ENCODE measurements around the gene FAM241A.
"Not testable (repeated sequence)": the region's sequence is repeated elsewhere in the genome, so short reads cannot be mapped to it uniquely, and the experiment has no call there.

FAM241A gene

DNA sequence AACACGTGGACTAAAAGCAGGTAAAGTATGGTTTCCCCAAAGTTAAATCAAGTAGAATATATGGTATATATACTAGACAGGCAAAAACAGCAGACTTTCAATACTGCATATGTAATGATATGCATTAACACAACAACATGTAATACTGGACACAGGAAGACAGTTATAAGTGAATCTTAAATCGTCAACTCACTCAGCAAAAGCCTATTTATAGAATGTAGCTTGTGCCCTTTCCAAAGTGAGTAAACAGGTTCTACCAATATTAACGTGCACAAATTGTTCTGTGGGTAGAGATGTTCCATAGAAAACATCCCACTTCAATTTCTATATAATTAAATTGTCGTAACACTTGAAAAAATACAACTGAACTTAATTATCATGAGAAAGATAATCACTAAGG, 30.6 kb downstream of the FAM241A start:
- DNase-seq: no peak

DNA sequence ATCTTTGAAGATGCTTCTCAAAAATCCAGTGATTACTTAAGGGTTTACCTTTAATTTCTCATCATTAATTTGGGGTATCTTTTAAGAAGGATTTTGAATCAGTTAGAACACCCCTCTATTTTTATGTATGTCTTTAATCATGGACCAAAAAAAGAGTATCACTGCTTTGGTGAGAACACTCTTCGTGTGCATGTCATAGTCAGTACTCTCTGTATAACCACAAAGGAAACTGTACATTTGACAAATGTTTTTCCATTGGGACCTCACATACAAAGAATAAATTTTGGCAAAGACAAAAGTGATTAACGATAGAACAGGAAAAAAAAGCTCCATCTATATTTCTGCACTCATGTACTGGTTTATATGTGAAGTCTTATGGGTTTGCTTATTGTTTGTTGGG, 31.3 kb downstream of the FAM241A start:
- DNase-seq: no peak

DNA sequence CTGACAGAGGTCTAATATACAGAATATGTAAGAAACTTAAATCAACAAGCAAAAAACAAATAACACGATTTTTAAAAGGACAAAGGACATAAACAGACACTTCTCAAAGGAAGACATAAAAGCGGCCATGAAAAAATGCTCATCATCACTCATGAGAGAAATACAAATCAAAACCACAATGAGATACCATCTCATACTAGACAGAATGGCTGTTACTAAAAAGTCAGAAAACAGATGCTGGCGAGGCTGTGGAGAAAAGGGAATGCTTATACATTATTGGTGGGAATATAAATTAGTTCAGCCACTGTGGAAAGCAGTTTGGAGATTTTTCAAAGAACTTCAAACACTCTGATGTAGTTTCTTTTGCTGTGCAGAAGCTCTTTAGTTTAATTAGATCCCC, 33.5 kb downstream of the FAM241A start:
- DNase-seq: not testable (repeated sequence)

DNA sequence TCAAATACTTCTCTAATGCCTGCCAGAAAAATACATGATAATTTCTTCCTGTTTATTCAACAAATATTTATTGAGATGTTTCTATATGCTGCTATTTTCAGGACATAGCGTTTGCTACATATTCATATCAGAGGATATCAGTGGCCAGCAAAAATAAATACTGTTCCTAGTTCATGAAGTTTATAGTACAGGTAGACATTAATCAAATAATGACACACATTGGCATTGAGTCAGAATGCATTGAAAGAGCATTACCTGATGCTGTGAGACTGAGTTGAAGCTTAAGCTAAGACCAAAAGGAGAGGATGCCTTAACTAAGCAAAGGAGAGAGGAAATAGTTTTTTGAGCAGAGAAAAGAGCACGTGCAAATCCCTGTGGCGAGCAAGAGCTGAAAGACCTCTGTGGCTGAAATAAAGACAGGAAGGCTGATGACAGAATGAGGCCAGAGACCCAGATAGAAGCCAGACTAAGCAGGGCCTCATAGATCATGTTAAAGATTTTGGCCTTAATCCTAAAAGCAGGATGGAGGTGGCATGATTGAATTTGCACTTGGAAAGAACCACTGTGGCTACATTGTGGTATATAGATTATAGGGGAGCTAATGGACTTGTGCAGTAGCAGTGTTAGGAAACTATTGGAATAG, 36.2 kb downstream of the FAM241A start:
- DNase-seq: no peak

DNA sequence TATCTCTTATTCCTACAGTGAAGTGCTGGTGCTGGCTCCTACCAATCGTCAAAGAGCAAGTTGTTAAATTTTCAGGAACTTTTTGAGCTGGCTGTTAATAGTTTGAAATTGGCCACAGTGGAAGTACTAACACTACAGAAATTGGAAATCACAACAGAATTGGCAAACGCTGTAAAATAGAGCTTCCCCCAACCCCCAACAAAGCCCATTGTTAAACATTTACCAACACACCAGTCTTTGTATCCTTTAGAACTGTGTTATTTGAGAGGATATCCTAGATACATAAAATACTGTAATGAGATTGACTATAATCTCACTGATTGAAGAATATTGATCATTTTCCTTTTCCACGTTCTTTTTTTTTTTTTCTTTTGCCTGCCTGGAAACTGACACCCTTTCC, 37.4 kb downstream of the FAM241A start:
- DNase-seq: no peak

DNA sequence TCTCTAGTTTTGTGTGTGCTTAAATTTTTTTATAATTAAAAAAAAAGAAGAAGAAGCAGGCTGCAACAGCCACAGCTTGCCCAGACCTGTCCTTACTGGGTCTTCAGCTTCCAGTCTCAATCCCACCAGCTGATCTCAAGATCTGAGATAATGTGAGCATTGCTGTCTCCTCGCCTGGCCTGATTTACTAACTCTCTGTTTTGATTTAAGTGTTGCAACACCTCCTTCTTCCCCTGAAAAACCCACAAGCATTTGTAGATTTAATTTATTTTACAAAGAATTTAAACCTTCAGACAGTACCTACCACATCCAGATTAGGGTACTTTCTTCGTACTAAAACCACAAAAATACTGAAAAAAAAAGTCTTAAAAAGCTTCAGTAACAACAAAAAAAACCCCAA, 38.0 kb downstream of the FAM241A start:
- peak; percentile 4 for DNase-seq

DNA sequence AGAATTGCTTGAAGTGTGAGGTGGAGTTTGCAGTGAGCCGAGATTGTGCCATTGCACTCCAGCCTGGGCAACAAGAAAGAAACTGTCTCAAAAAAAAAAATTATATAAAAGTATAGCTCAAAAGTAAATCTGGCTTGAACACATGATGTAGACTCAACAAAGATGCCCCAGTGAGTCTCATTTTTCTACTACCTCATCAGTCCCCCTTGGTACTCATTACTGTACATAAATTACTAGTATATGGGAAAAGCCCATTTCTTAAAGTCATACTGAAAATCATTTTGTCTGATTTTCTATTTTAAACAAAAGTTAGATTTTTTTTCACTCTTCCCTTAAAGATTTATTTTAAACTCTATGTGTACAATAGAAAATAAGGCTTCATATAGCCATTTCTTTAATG, 39.2 kb downstream of the FAM241A start:
- no peak for DNase-seq

DNA sequence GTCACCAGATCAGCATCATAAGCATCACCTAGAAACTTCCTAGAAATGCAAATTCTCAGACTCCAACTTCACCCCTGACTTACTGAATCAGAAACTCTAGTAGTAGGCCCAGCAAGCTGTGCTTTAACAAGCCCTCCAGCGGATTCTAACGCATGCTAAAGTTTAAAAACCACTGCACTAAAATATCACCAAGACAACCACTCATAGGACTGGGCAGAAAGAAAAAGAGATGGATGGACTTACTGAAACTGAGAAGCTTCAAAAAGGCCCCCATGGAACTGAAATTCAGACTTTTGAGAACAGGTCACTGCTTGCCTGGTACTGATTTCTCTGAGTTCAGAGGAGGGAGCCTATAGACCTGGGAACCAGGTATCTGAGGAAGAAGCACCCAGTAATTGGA, 40.1 kb downstream of the FAM241A start:
- no peak for DNase-seq

DNA sequence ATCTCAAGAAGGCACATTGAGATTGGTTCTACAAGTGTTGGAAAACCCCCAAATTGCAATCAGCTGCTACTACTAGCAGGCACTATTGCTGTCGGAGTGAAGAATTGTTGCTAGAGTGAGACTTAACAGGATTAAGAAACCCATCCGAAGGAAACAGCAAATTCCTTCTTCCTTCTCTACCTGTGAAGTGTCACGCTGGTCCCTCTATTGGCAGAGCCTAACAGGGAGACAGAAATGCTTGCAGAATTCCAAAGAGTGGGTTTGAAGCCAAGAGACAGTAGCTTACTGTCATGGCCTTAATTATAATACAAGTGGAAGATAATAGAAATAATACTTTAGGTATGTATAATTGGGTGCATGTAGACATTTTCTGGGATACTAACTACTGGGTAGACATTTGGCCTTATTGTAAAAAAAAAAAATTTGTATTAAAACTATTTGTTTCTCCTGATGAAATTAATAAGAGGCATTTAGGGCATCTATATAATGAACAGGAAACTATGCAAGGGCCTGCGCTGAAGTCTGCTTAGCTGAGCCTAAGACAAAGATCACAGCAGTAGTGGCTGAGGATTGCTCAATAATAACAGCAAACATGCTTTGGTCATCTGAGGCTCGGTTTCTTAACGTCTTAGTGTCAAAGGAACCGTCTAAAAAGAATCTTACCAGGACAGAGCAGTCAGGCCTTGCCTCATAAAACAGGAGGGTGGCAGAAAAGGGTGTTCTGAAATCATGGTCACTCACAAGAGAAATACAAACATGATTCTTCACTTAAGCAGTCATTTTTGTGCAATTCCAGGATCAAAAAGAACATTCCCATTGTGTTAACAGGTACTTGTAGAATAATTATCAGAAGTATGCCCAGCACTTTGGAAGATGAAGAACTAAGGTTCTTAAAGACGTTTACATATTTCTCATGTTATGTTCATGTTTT, 40.8 kb downstream of the FAM241A start:
- peak; percentile 79 for DNase-seq

DNA sequence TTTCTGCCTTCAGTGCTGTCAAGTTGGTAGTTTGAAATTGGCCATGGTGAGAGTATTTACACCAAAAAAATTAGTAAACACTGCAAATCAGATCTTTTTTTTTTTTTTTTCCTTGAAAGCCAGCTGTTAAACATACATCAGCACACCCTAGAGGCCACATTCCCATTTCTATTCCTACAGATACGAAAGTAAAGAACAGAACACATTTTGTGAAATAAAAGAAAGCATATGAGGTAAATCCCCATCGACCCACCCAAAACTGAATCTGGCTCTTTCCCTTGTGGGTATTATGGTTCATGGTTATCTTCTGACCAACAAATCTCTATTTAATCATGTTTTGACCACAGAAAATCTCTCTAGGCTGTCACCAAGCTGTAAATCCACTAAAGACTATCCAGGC, 44.5 kb downstream of the FAM241A start:
- DNase-seq: no peak

DNA sequence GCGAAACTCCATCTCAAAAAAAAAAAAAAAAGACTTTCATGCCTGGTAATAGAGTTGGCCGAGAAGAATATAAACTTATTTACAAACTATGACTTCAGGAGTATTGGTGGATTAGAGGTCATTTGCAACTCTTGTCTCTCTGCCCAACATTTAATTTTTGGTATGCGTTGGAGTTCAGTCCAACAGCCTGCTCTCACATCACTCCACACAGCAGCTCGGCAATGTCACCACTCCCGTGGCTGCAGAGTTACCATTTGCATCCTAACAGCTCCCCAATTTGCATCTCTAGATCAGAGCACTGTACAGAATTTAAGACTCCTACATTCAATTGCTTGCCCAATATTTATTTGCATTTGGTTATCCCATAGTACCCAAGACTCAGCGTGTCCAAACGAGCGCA, 45.4 kb downstream of the FAM241A start:
- DNase-seq: no peak

DNA sequence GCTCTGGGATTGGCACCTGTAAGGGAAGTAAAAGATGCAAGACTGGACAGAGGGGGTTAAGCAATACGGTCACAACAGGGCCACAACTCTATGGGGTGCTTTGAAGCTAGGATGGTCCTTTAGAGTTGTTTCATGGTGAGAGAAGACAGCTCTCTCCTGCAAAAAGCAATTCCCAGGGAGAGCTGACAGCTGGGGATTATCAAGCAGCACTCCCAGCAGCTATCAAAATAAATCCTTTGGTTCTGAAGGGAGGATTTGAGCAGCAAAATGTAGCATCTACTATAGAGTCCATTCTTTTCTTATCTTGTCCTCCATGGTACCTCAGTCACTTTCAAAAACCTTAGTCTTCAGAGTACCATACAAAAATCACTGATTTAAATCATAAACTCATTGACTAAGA, 51.2 kb downstream of the FAM241A start:
- no peak for DNase-seq

DNA sequence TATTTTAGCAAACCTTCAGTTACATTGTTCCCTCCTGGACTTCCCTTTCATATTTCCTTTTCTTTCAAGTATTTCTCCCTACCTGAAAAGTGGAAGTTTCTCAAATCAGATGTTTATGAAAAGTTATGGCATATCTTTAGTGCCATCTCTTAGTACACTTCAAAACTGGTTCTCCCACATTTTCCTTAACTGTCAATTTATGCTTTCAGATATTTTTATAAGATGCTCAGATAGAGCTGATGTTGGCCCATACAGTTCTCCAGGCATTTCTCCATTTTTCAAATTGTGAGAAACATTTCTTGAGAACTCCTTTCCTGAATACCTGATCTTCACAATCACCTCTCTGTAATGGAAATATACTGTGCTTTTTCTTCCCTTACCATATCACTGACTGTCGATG, 53.8 kb downstream of the FAM241A start:
- DNase-seq: no peak

DNA sequence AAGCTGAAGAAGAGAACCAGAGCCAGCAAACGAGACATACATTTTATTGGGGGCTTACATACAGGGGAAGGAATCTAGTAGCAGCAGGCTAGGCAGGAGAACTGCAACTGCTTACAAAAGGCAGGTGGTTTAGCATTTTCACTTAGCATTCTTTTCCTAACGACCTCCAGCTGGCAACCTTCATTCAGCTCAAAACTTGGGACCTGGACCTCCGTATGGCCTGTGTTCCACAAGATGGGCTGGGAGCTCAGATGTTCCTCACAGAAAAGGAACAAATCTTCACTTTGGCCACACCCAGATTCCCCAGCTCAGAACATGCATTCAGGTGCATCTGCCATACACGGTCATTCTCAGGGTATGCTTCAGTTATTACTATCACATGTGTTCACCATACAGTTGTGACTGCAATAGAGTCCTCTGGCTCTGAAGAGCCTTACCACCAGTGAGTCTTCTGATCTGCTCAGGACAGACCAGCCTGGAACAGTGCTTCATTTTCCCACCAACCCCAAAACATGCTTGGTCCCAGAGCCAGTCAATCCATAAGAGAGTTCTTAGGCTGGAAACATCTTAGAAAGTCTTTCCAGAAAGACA, 56.8 kb downstream of the FAM241A start:
- no peak for DNase-seq

DNA sequence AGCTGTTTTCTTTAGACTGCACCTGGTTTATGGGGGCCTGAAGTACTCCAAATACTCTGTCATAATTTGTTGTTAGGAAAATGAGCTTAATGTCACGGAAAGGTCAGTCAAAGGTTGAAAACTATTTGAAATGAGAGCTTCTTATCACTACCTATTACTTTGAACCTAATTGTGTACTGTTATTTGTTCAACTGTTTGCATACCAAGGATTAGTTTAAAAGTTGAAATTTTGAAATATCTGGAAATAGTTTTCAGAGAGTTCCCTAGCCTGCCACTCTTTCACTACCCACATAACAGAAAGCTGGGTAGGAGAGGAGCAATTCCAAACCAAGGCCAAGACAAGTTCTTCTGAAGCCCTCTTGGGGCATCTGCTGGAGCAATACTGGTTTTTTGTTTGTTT, 58.3 kb downstream of the FAM241A start:
- no peak for DNase-seq

DNA sequence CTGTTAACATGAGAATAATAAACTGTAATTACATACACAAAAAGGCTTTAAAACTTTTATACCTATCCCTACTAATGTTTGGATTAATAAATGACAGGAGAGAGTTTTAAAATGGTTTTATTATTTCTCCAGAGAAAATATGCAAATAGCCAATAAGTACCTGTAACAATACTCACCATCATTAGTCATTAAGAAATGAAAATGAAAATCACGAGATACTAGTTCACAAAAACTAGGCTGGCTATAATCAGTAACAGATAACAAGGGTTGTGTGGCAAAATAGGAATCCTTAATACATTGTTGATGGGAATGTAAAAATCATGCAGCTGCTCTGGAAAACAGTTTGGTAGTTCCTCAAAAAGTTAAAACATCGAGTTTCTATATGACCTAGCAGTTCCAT, 61.2 kb downstream of the FAM241A start:
- DNase-seq: peak; percentile 49

DNA sequence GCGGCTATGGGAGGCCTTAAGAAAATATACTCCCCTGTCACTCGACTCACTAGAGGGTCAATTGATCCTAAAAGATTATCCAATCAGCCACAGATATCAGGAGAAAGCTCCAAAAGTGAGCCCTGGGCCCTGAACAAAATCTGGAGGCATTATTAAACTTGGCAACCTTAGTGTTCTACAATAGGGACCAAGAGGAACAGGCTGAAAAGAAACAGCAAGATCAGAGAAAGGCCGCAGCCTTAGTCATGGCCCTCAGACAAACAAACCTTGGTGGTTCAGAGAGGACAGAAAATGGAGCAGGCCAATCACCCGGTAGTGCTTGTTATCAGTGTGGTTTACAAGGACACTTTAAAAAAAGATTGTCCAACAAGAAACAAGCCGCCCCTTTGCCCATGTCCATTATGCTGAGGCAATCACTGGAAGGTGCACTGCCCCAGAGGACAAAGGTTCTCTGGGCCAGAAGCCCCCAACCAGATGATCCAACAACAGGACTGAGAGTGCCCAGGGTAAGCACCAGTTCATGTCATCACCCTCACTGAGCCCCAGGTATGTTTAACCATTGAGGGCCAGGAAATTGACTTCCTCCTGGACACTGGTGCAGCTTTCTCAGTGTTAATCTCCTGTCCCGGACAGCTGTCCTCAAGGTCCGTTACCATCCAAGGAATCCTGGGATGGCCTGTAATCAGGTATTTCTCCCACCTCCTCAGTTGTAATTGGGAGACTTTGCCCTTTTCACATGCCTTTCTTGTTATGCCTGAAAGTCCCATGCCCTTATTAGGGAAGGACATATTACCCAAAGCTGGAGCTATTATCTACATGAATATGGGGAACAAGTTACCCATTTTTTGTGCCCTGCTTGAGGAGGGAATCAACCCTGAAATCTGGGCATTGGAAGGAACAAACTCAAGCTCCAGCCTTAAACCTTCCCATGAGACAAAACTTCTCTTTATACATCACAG, 63.2 kb downstream of the FAM241A start:
- not testable (repeated sequence) for DNase-seq

DNA sequence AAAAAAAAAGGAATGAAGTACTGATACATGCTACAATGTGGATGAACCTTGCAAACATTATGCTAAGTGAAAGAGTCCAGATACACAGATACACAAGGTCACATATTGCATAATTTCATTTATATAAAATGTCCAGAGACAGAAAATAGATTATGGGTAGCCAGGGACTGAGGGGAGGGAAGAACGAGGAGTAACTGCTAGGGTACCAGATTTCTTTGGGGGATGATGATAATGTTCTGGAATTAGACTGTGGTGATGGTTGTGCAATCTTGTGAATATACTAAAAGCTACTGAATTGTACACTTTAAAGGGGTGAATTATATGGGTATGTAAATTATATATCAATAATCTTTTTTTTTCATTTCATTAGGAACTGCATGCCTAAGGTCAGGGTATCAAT, 65.5 kb downstream of the FAM241A start:
- no peak for DNase-seq

DNA sequence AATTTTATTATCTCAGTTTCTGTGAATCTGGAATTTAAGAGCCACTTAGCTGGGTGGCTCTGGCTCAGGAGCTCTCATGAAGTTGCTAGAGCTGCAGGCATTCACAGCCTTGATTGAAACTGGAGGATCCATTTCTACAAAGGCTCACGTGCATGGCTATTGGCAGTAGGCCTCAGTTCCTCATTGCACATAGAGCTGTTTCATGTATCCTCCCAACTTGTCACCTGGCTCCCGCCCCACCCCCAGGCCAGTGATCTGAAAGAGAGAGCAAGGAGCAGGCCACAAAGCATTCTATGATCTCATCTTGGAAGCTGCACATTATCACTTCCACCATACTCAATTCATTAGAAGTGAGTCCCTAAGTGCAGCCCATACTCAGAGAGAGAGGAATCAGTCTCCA, 67.8 kb downstream of the FAM241A start:
- DNase-seq: peak; percentile 47

DNA sequence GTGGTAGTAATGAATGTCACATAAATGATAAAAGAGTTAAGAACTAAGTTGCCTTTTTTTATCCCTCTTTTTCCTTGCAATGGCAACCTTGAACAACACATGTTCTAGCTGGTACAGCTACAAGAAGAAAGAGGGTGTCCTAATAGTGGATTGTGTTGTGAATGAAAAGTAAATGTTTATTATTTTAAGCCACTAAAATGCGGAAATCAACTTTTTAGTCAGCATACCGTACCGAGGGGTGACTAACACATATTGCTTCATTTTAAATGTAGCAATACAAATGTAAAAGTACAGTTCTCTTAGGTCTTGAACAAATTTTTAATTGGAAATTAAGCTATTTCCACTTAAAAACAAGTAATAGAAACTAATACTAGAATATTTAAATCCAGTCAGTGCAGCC, 68.6 kb downstream of the FAM241A start:
- peak; percentile 91 for DNase-seq

DNA sequence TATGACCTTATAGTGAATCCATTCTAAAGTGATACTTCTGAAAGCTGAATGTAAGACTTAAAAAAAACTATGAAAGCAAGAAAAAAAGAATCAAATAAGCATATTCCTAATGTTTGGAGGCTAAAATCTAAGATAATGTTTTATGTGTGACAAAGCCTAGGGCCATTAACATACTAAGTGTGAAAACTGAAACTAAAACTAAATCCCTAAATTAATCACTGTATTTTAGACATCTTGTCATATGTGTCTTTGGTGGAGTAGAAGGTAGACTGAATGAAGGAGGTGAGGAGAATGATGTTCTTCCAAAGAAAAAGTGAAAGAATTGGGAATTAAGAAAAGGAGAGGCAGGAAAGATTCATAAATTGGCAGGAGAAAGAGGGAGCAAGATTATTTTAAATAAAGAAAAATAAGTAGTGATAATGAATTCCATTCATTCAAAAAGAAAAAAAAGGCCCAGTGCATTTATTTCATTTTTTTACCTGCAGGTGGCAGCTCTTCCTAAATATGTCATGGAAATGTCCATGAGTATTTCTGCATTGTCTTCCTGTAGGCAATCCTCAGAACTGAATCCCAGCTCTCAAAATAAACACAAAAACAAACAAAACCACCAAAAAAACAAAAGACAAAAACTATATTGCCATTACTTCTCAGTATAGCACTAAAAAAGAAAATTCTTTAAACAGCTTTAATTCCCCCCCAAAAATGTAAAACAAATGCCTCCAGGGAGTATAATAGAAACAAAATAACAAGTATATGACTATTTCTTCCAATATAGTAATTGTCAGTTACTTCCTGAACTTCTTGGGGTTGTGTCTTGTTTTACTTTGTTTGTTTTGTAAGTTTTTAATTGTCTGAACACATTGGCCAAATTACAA, 69.4 kb downstream of the FAM241A start:
- peak; percentile 56 for DNase-seq

DNA sequence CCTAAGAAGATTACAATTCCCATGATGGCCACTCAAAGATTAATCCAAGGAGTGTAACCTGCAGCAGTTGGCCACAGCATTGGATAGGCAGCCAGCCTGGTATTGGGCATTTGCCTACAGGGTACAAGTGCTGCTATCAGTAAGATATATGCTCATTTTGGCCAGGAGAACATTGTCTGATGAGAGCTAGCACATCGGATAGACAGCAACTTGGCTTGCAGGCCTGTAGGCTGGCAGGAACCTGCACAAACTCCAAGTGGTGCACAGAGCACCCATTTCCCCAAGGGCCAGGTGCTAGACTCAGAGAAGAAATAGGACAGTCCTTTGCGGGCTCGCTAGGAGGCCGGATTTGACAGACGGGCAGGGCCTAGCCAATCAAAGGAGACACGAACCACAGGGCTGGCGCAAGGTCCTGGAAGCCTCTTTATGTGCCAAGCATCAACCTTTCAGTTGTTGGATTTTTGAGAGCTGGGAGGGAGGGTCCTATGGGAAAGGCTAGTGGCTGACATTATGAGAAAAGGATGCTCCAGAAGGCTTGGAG, 74.6 kb downstream of the FAM241A start:
- no peak for DNase-seq

Measured in inflammatory macrophage treated with lipopolysaccharide for 4 hours (primary cell).